OCI-M1 (cell line): ENCODE data around the gene OR2V1.
"Not testable (repeated sequence)": the region's sequence is repeated elsewhere in the genome, so short reads cannot be mapped to it uniquely, and the experiment has no call there.

Experiments
- DNase-seq: peaks from one replicate; lab custom pipeline; 2025; lab: John Stamatoyannopoulos, UW

OR2V1 gene

DNA sequence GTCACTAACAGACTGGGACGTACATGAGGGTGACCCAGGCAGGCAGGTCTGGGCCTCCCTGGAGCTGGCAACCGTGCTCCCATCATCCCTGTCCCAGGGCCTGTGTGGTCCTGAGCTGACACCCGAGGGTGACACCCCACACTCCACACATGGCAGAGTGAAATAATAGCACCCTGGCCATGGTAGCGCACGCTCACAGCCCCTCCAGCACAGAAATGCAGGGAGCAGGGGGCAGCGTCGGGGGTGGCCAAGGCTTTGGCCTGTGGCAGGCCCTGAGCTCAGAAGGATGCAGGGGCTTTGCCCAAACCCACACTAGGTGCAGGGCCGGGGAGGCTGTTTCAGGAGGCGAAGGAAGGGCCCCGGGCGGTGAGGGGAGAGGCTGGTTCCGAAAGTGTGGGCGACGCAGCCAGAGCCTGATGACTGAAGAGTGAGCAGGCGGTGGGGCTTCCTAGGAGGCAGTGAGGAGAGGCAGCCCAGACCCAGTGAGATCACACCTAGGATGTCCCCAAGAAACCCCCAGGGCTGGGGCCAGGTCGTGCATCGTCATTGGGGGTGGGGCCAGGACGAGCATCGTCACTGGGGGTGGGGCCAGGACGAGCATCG is 29.3 kb upstream of the OR2V1 start:
- peak; percentile 7 for DNase-seq

GRCh38 chr5:181159286-181160151 is 28.6 kb upstream of the OR2V1 start:
- DNase-seq = peak; percentile 94

DNA sequence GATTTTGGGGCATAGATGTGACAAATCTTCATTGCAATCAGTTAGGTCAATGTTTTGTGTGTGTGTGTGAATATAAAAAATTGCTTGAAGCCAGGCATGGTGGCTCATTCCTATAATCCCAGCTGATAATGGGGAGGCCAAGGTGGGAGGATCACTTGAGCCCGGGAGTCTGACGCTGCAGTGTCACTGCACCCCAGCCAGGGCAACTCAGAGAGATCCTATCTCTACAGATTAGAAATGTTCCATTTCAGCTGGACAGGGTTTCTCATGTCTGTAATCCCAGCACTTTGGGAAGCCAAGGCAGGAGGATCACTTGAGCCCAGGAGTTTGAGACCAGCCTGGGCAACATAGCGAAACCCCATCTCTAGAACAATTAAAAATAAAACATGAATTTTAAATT is 27.9 kb upstream of the OR2V1 start:
- no peak for DNase-seq

GRCh38 chr5:181156758-181157157 is 25.8 kb upstream of the OR2V1 start:
- DNase-seq = no peak

- no peak for DNase-seq
Observed at GRCh38 chr5:181153814-181154213, 22.8 kb upstream of the OR2V1 start.

DNA sequence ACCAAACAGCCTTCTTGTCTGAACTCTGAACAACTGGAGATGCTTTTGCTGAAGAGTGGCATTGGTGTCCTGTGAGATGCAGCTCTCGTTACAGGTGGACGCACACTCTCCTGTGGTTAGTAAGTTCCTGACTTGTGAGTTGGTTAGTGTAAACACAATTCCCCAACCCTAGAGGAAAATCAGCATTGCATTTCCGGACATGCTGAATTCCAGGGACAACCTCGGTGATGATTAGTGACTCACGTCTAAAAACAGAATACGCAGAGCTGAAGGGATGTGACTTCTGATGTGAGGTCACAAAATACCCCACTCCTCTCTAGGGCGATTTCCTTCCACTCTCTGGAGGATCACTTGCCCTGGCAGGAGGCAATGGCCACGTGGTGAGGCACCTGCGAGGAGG is 21.4 kb upstream of the OR2V1 start:
- no peak for DNase-seq

- DNase-seq = peak; percentile 8
Observed at GRCh38 chr5:181151146-181151545, 20.2 kb upstream of the OR2V1 start.

DNA sequence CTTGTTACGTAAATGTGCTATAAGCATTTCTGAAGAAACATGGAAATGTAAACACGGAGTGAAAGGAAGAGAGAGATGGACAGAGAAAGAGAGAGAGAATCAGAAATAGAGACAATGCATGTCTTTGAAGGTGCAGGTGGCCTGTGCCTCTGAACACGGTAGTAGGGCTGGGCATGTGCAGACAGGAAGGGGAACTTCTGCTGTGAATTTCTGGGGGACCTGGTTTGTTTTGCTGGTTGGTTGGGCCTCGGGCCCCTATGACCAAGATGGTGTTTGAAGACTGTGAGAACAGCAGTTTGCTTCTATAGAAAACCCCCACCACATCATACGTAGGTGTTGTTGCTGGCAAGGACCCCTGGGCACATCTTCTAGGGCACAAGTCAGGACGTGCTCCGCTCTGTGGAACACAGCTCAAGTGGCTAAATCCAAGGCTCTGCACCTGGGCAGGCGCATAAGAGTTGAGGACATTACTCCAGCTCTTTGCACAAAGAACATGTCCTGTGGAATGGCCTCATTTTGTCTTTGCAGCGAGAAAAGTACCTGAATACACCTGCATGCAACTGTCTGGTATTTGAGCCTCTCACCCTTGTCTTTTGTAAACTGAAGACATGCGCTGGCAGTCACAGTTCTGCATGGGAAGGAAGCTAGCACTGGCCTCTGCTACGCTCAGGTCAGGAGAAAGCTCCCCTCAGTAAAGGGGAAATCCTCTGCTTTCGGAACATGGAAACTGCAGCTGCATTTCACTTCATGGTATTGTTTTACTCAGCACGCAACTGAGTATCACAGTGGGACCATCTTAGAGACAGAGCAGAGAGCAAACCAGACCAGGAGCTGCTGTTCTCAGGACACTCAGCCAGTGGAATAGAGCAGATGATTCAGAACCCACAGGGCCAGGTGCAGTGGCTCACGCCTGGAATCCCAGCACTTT is 19.1 kb upstream of the OR2V1 start:
- DNase-seq = no peak

DNA sequence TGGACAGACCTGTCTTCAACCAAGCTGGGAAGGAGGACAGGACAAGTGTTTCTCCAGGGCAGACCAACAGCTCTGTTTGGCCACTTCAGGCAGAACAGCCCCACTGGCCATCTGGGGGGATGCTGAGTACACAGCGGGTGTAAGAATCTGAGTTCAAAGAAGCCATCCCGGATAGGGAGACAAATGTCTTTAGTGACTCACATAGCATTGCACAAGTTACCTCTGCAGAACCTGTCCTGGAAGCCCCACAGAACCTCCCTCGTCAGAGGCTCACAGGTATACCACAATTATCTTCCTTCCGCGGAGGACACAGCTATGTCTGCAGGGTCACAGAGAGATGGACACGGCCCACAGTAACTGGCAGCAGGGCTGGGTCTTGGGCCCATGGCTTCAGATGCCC is 18.4 kb upstream of the OR2V1 start:
- no peak for DNase-seq

DNA sequence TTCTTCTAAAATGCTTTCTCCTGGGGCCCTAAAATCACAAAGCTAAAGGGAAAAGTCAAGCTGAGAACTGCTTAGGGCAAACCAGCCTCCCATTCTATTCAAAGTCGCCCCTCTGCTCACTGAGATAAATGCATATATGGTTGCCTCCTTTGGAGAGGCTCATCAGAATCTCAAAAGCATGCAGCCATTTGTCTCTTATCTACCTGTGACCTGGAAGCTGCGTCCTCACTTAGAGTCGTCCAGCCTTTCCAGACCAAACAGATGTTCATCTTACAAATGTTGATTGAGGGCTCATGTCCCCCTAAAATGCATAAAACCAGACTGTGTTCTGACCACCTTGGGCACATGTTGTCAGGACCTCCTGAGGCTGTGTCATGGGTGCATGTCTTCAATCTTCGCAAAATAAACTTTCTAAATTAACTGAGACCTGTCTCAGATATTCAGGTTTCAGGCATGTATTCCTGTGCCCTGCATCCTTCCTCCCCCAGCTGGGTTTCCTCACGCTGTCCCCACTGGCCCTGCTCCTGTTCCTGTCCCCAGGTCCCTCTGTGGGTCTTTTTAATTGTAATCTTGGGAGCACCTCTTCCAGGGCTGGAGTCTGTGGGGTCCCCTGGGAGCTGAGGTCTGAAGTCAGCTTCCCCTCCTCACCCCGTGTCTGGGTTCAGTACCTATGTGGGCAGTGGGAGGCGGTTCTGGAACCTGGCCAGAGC is 16.1 kb upstream of the OR2V1 start, which contains the start of gene OR2V2:
Gene OR2V2 (plus strand): TSS at position 660 of the 710 bp plus-strand sequence. CDS start 7,357 bp downstream, outside the sequence.
- not testable (repeated sequence) for DNase-seq

GRCh38 chr5:181145133-181145532 is 14.2 kb upstream of the OR2V1 start:
- DNase-seq = no peak

GRCh38 chr5:181142054-181142453 is 11.1 kb upstream of the OR2V1 start:
- no peak for DNase-seq

- no peak for DNase-seq
Observed at GRCh38 chr5:181140766-181141165, 9.8 kb upstream of the OR2V1 start.

DNA sequence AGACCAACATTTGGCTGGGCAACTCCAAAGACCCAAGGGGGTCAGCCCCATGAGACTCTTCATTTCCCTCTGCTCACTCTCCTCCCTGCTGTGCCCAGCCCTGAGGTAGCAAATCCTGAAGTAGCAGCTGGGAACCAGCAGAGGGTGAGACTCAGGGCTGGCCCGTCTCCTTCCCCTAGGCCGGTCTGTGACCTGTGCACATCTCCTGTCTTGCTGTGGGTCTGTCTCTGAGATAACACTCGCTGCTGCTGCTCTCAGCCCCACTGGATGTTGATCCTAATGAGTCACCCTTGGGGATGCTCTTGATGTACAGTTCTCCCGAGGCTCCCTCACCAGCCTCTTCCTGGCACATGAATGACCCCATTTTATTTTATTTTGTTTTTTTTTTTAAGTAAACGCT is 7.3 kb upstream of the OR2V1 start:
- no peak for DNase-seq

DNA sequence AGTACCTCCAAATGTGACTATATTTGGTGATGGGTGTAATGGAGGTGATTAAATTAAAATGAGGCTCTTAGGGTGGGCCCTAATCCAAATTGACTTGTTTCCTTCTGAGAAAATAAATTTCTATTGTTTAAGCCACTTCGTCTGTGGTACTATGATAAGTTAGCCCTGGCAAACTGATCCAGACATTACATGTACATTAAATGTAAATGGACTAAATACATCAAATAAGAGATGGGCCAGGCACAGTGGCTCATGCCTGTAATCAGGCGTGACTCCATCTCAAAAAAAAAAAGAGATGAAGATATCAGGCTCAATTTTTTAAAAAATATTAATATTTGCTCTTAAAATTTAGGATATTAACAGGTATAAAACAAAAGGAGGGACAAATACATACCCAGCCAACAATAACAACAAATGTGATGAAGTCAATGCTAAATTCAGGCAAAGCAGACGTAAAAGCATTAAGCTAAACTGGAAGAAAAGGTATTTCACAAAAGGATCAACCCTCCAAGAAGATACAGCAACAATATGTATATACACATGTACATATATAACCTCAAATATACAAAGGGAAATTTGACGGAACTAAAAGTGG is 5.5 kb upstream of the OR2V1 start:
- DNase-seq = no peak

- no peak for DNase-seq
Observed at GRCh38 chr5:181134259-181134658, 3.3 kb upstream of the OR2V1 start.

- peak; percentile 93 for DNase-seq
Observed at GRCh38 chr5:181133610-181134231, 2.8 kb upstream of the OR2V1 start.

DNA sequence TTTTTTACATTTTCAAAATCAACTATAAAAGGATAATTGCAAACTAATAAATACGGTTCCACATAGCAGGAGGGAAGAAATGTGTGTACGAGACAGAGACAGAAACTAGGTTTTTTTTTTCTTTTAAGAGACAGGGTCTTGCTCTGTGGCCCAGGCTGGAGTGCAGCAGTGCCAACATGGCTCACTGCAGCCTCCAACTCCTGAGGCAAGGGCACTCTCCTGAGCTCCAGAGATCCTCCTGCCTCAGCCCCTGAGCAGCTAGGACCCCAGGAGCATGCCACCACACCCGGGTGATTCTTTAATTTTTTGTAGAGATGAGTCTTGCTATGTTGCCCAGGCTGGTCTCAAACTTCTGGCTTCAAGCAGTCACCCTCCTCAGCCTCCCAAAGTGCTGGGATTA is 2.1 kb upstream of the OR2V1 start:
- DNase-seq = no peak

DNA sequence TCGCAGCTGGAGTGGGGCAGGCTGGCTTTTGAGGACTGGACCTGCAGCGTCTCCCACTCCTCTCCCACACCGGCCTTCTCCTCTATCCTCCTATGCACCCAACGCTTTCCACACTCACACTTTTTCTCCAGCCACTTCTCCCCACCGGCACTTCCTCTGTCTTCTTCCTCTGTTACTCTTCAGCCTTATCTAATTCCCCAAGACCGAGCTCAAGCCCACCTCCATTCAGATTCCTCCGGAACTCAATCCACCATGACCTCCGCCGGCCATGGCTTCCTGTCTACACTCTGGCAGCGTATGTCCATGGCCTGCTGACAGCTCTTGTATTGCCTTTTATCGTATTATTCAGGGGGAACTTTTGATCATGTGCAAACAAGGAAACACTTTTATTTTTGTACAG is 545 bp upstream of the OR2V1 start:
- no peak for DNase-seq

DNA sequence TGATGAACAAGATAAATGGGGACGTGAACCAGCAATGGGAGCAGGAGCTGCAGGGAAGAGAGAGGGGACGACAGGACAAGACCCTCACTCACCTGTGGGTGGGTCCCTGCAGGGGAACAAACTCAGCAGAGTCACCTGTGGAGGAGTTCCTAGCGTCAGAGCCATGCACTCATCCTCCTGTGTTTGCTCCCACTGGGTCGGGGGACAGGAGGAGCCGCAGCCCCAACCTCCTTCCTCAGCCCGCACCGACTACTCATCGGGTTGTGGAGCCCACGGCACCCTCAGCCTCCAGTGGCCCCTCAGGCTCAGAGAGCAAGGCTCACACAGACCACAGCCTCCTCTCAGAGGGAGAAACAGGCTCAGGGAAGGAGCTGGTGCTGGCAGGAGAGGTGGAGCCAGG is 888 bp downstream of the OR2V1 start:
- DNase-seq = not testable (repeated sequence)

DNA sequence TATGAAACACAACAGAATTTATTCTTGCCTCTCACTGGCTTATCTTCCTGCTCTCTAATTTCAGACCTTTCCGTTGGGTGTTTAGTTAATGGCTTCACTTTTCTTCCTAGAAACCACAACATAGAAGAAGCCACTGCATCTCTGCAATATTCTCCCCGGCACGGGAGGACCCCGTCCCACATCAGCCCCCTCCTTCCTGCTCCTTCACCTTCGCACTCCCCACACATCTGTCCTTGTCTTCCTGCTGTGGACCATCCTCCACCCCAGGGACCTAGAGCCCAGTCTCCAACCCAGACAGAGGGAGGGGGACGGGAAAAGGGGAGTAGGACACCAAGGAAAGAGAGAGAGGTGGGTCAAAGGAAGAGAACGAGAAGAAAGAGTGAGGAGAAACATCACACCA is 1.4 kb downstream of the OR2V1 start:
- DNase-seq = no peak
